Lower lobe of right lung (tissue), 2 donors: ENCODE data around the gene INPP5D. TPM values are rescaled to one million over a fixed set of nuclear protein-coding genes. Genes with fewer than 3 reads are reported as not detected.

Experiments used
- ATAC-seq, 2 donors: fragments of 200-7000 bp; cut with Tn5 transposase; one replicate each; pipeline ENCODE4 v1.9.1; 2020 to 2022; ENCODE audit warnings: mild to moderate bottlenecking in 2 of 2, moderate library complexity in 2 of 2
- DNase-seq: peaks from one replicate; pipeline ENCODE4 v3.0.0-alpha.2; 2020
- H3K27ac ChIP-seq: fragments of 200-600 bp; one replicate; pipeline ENCODE4 v1.8.0; 2022
- H3K27me3 ChIP-seq: fragments of 200-600 bp; one replicate; pipeline ENCODE4 v1.8.0; 2022; ENCODE audit warnings: low read depth
- H3K36me3 ChIP-seq: fragments of 200-600 bp; one replicate; pipeline ENCODE4 v1.8.0; 2022; ENCODE audit warnings: mild to moderate bottlenecking
- H3K4me1 ChIP-seq: fragments of 200-600 bp; one replicate; pipeline ENCODE4 v1.8.0; 2022
- H3K4me3 ChIP-seq: fragments of 200-600 bp; one replicate; pipeline ENCODE4 v1.8.0; 2022; ENCODE audit warnings: mild to moderate bottlenecking
- H3K9me3 ChIP-seq: fragments of 200-600 bp; one replicate; pipeline ENCODE4 v1.8.0; 2022
- intact Hi-C: fragments of 100-400 bp; cut with DNase I; formaldehyde crosslinking; loops from one replicate; pipeline ENCODE4 v1.11.0; 2022
- total RNA-seq: library from RNA; stranded (reverse); fragmentation: NEBNext Ultra II Directional; extraction: Animal tissue kit (Norgen Biotek cat#: 25700); gene quantifications from one replicate; pipeline ENCODE4 v1.2.1, GENCODE V29; 2021
- TF ChIP-seq, protein P1 (sequence below): fragments of 200-600 bp; IDR thresholded peaks from one replicate; pipeline ENCODE4 v1.8.0; 2022; ENCODE audit warnings: antibody characterized with exemption, mild to moderate bottlenecking
- donor health status: DM: no; HTN: yes; CAD: no; lungs with severe emphysema.

Gene INPP5D
- total RNA-seq, 1 donor from 2014 or later = 32.0 TPM

DNA sequence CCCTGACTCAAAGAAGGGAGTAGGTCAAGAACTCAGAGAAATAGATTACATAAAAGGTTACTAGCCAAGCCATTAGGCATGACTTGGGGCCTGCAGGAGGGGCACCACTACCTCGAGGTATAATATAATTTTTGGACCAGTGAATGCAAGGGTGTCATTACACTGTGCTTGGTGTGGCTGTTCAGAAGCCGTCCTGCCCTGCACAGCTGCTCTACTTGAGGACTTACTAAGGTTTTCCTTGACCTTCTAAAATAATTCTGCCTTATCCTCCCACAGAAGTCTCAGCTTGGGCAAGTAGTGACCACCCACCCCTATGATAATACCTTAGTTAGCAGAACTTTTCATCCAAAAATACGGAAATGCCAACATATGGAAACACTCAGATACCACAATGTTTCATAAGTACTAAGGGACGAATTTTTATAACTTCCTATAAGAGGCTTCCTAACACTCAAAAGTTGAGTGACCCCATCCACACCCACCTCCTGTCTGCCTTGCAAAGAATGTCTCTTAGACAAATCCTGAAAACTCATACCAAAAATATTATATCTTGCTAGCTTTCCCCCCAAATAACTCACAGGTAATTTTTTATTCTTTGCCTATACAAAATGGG, 173.6 kb downstream of the INPP5D start:
- no peak overlapping the region for H3K27ac ChIP-seq
- no peak overlapping the region for H3K4me3 ChIP-seq
- intact Hi-C loops = no loop called here
- no peaks in the 10 kb centered on the region for H3K9me3 ChIP-seq
- H3K27me3 ChIP-seq = no peaks in the 10 kb centered on the region
- TF ChIP-seq, protein P1, sequence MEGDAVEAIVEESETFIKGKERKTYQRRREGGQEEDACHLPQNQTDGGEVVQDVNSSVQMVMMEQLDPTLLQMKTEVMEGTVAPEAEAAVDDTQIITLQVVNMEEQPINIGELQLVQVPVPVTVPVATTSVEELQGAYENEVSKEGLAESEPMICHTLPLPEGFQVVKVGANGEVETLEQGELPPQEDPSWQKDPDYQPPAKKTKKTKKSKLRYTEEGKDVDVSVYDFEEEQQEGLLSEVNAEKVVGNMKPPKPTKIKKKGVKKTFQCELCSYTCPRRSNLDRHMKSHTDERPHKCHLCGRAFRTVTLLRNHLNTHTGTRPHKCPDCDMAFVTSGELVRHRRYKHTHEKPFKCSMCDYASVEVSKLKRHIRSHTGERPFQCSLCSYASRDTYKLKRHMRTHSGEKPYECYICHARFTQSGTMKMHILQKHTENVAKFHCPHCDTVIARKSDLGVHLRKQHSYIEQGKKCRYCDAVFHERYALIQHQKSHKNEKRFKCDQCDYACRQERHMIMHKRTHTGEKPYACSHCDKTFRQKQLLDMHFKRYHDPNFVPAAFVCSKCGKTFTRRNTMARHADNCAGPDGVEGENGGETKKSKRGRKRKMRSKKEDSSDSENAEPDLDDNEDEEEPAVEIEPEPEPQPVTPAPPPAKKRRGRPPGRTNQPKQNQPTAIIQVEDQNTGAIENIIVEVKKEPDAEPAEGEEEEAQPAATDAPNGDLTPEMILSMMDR = no peak
- DNase-seq (no peak), ATAC-seq (no peak)
- no peaks in the 10 kb centered on the region for H3K4me1 ChIP-seq
- no peaks in the 10 kb centered on the region for H3K36me3 ChIP-seq

- intact Hi-C loops = no loop called here
- DNase-seq = no peak
- ATAC-seq = no peak
- Histone ChIP-seq H3K4me1 (no peaks in the 10 kb centered on the region), H3K27me3 (no peaks in the 10 kb centered on the region), H3K9me3 (no peaks in the 10 kb centered on the region), H3K36me3 (no peaks in the 10 kb centered on the region), H3K4me3 (no peak overlapping the region), H3K27ac (no peak overlapping the region)
- TF ChIP-seq, protein P1 = no peak
These were observed 174.1 kb downstream of the INPP5D start for GRCh38 chr2:233234264-233234663.

DNA sequence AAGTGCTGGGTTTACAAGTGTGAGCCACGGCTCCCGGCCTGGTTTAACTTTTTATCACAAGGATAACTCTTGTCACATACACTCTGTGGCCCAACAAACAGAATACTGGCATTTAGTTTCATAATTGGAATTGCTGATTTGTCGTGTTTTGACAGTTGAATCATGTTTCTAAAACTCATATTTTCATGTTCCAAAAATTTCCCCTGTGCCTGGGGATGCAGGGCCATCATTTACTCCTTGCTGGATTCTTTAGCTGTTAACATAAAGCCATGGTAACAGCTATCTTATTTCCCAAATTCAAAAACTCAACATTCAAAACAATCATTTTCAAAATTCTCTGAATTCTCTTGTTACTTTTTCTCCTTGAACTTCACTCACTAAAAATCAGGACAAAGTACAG, 174.9 kb downstream of the INPP5D start:
- Histone ChIP-seq H3K4me1 (no peaks in the 10 kb centered on the region), H3K27me3 (no peaks in the 10 kb centered on the region), H3K9me3 (no peaks in the 10 kb centered on the region), H3K27ac (no peak overlapping the region), H3K36me3 (no peaks in the 10 kb centered on the region), H3K4me3 (no peak overlapping the region)
- TF ChIP-seq, protein P1 = no peak
- intact Hi-C loops = no loop called here
- no peak for ATAC-seq
- no peak for DNase-seq

DNA sequence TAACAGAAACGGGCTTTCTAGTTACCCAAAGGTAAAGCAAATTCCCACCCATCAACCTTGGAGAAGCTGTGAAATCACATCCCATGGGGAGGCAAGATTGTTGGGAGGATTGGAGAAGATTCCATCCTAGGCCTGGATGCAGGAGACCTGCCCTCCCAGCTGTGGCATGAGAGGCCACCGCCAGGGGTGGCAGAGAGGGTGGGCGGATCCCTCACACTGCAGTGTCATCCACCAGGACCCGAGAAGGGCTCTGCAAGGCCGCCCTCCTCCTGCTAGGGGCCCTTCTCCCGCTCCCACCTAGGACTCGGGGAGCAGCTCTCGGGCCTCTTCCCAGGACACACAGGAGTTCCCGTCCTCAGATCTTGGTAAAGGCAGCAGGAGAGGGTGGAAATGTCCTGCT, 175.8 kb downstream of the INPP5D start:
- Histone ChIP-seq H3K36me3 (no peaks in the 10 kb centered on the region), H3K4me1 (no peaks in the 10 kb centered on the region), H3K4me3 (no peak overlapping the region), H3K27me3 (no peaks in the 10 kb centered on the region), H3K9me3 (no peaks in the 10 kb centered on the region), H3K27ac (no peak overlapping the region)
- DNase-seq (no peak), ATAC-seq (no peak)
- intact Hi-C loops = no loop called here
- TF ChIP-seq, protein P1 = no peak

GRCh38 chr2:233236820-233237589, 176.9 kb downstream of the INPP5D start:
- ATAC-seq (no peak), DNase-seq (no peak)
- Histone ChIP-seq H3K36me3 (no peaks in the 10 kb centered on the region), H3K27me3 (no peaks in the 10 kb centered on the region), H3K4me3 (no peak overlapping the region), H3K9me3 (no peaks in the 10 kb centered on the region), H3K4me1 (no peaks in the 10 kb centered on the region), H3K27ac (no peak overlapping the region)
- TF ChIP-seq, protein P1 = no peak
- intact Hi-C loops = no loop called here
